DOHH2 (cell line): ENCODE data around the gene USP50.

Experiments used
- H3F3A ChIP-seq: fragments of 200-600 bp; sonication (generic), shearing (Covaris generic); 2 replicates; pipeline ENCODE4 v1.6.0; 2016; ENCODE audit warnings: antibody characterized with exemption, mild to moderate bottlenecking; ENCODE audit not compliant: control insufficient read depth, insufficient read depth
- H3K27ac ChIP-seq: fragments of 200-600 bp; sonication (generic); 2 replicates; pipeline ENCODE4 v1.5.1; 2014; ENCODE audit warnings: low read depth, mild to moderate bottlenecking, low read length, moderate library complexity
- H3K27me3 ChIP-seq: fragments of 200-600 bp; sonication (generic); 2 replicates; pipeline ENCODE4 v1.6.1; 2014; ENCODE audit warnings: mild to moderate bottlenecking, low read length, mixed read lengths; ENCODE audit not compliant: control insufficient read depth
- H3K36me3 ChIP-seq: fragments of 200-600 bp; sonication (generic); 2 replicates; pipeline ENCODE4 v1.6.1; 2014; ENCODE audit warnings: mild to moderate bottlenecking, low read length, moderate library complexity, mixed read lengths; ENCODE audit not compliant: control insufficient read depth
- H3K4me1 ChIP-seq: fragments of 200-600 bp; sonication (generic); 2 replicates; pipeline ENCODE4 v1.6.1; 2014; ENCODE audit warnings: mild to moderate bottlenecking, low read length, mixed read lengths; ENCODE audit not compliant: control insufficient read depth
- H3K4me2 ChIP-seq: fragments of 200-600 bp; sonication (generic); 2 replicates; pipeline ENCODE4 v1.6.0; 2014; ENCODE audit warnings: mild to moderate bottlenecking, low read length, moderate library complexity
- H3K4me3 ChIP-seq: fragments of 200-600 bp; sonication (generic); 2 replicates; pipeline ENCODE4 v1.5.1; 2014; ENCODE audit warnings: mild to moderate bottlenecking, low read length, mixed read lengths
- H3K79me2 ChIP-seq: fragments of 200-600 bp; sonication (generic); 2 replicates; pipeline ENCODE4 v1.6.1; 2014; ENCODE audit warnings: mild to moderate bottlenecking, low read length, mixed read lengths; ENCODE audit not compliant: control insufficient read depth
- H3K9me2 ChIP-seq: fragments of 200-600 bp; sonication (generic); replicated peaks from 2 replicates; pipeline ENCODE4 v1.6.1; 2014; ENCODE audit warnings: mild to moderate bottlenecking, low read length, mixed read lengths; ENCODE audit not compliant: control insufficient read depth
- H3K9me3 ChIP-seq: fragments of 200-600 bp; sonication (generic); 2 replicates; pipeline ENCODE4 v1.6.1; 2014; ENCODE audit warnings: antibody characterized with exemption, low read length, mixed read lengths; ENCODE audit not compliant: control insufficient read depth, insufficient read depth
- H4K20me1 ChIP-seq: fragments of 200-600 bp; sonication (generic); 2 replicates; pipeline ENCODE4 v1.6.0; 2014; ENCODE audit warnings: low read depth, mild to moderate bottlenecking, antibody characterized with exemption, low read length, moderate library complexity; ENCODE audit not compliant: control insufficient read depth, insufficient read depth
- EZH2phosphoT487 ChIP-seq: fragments of 200-600 bp; sonication (generic); IDR thresholded peaks from 2 replicates; pipeline ENCODE4 v1.6.1; 2017; ENCODE audit warnings: borderline replicate concordance, mild to moderate bottlenecking, antibody characterized with exemption, low read length, moderate library complexity, mixed read lengths
- TF ChIP-seq, protein P1 (sequence below): fragments of 200-600 bp; sonication (generic); IDR thresholded peaks from one replicate; pipeline ENCODE4 v1.5.1; 2014; ENCODE audit warnings: antibody characterized with exemption, mild to moderate bottlenecking, low read depth, low read length; ENCODE audit not compliant: poor library complexity, severe bottlenecking

Gene USP50

GRCh38 chr15:50563756-50564155, 17.3 kb upstream of the USP50 start:
- no peaks in the 10 kb centered on the region for H3K4me1 ChIP-seq
- H3F3A ChIP-seq, result peaks cover 4% of the 10 kb centered on the region; the same call in 1 of the 2 replicates
- H3K27ac ChIP-seq, result no peak overlapping the region
- H3K9me2 ChIP-seq, result no peaks in the 10 kb centered on the region
- H3K9me3 ChIP-seq, result no peaks in the 10 kb centered on the region
- no peak overlapping the region for H3K4me3 ChIP-seq
- H3K79me2 ChIP-seq, result no peaks in the 10 kb centered on the region
- H3K36me3 ChIP-seq, result peaks cover 56% of the 10 kb centered on the region
- no peaks in the 10 kb centered on the region for H4K20me1 ChIP-seq
- no peak overlapping the region for H3K4me2 ChIP-seq
- no peaks in the 10 kb centered on the region for H3K27me3 ChIP-seq
- TF ChIP-seq, protein P1, sequence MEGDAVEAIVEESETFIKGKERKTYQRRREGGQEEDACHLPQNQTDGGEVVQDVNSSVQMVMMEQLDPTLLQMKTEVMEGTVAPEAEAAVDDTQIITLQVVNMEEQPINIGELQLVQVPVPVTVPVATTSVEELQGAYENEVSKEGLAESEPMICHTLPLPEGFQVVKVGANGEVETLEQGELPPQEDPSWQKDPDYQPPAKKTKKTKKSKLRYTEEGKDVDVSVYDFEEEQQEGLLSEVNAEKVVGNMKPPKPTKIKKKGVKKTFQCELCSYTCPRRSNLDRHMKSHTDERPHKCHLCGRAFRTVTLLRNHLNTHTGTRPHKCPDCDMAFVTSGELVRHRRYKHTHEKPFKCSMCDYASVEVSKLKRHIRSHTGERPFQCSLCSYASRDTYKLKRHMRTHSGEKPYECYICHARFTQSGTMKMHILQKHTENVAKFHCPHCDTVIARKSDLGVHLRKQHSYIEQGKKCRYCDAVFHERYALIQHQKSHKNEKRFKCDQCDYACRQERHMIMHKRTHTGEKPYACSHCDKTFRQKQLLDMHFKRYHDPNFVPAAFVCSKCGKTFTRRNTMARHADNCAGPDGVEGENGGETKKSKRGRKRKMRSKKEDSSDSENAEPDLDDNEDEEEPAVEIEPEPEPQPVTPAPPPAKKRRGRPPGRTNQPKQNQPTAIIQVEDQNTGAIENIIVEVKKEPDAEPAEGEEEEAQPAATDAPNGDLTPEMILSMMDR, result no peak
- TF ChIP-seq EZH2phosphoT487, result no peak

DNA sequence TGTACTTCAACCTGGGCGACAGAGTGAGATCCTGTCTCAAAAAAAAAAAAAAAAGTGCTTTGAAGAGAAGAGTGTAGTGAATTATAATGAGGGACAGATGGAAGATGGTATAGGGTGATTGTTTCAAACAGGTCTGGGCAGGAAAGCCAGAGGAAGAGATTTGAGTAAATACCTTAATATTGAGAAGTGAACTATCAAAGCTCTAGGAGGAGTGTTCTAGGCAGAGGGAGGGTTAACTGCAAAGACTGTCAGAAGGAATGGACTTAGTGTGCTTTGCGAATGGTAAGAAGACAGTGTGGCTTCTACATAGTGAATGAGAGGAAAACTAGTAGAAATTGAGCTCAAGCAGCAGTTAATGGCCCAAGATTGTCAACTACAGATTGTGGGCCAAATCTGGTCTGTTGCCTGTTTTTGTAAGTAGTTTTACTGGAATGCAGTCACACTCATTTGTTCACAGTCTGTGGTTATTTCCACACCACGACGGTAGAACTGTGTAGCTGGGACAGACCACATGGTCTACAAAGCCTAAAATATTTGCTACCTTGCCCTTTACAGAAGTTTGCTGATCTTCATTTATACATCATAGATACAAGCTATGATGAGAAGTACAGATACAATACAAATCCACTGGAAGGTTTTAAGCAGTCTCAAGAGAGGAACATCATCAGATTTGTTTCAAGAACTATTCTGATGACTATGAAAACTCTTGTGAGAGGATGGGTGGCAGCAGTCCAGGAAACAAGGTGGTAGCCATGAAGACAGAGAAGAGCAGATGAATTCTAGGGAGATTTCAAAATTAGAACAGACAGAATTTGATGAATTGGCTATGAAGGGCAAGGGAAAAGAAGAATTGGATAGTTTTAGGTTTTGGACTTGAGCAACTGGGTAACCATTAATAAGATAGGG, 16.5 kb upstream of the USP50 start:
- Histone ChIP-seq H3K4me2 (no peak overlapping the region), H3K27me3 (no peaks in the 10 kb centered on the region), H3K27ac (no peak overlapping the region), H3K79me2 (no peaks in the 10 kb centered on the region), H3K36me3 (peaks cover 50% of the 10 kb centered on the region), H3K9me3 (no peaks in the 10 kb centered on the region), H3K4me3 (no peak overlapping the region), H4K20me1 (no peaks in the 10 kb centered on the region), H3K9me2 (no peaks in the 10 kb centered on the region), H3K4me1 (no peaks in the 10 kb centered on the region), H3F3A (peaks cover 4% of the 10 kb centered on the region; the same call in 1 of the 2 replicates)
- TF ChIP-seq, protein P1, result no peak
- TF ChIP-seq EZH2phosphoT487, result no peak

DNA sequence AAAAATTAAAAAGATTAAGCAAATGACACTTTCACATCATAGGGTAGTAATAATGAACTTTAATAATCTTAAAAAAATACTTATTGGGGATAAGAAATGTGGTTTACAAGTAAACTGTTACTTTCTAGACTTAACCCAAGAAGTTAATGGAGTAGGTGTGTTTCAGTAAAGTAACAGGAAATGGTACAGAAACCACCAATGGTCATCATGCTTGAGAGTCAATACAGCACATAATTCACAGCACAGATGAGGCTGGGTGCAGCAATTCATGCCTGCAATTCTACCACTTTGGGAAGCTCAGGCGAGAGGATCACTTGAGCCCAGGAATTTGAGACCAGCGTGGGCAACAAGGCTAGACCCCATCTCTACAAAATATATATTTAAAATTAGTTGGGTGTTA, 11.5 kb upstream of the USP50 start:
- H3K36me3 ChIP-seq, result peaks cover 26% of the 10 kb centered on the region
- no peak overlapping the region for H3K4me2 ChIP-seq
- no peaks in the 10 kb centered on the region for H3K9me2 ChIP-seq
- no peak overlapping the region for H3K27ac ChIP-seq
- no peaks in the 10 kb centered on the region for H3K9me3 ChIP-seq
- no peaks in the 10 kb centered on the region for H3K4me1 ChIP-seq
- H3K4me3 ChIP-seq, result no peak overlapping the region
- H3K27me3 ChIP-seq, result no peaks in the 10 kb centered on the region
- H4K20me1 ChIP-seq, result no peaks in the 10 kb centered on the region
- H3K79me2 ChIP-seq, result no peaks in the 10 kb centered on the region
- TF ChIP-seq, protein P1, result no peak
- TF ChIP-seq EZH2phosphoT487, result no peak
- peaks cover 3% of the 10 kb centered on the region; the same call in 1 of the 2 replicates for H3F3A ChIP-seq
